GM19023 (cell line): ENCODE results near the gene NKAPL.

Experiments used
- ATAC-seq: cut with Tn5 transposase; IDR thresholded peaks from one replicate; pipeline ENCODE4 v1.9.1; 2021; ENCODE audit warnings: mild to moderate bottlenecking, moderate library complexity; ENCODE audit not compliant: unreplicated experiment

The NKAPL gene

GRCh38 chr6:28258877-28259777 is at the start of gene NKAPL:
Gene NKAPL, plus strand, starts transcription at chr6:28259297. Its CDS starts 75 bp downstream, at chr6:28259372.
- ATAC-seq: no peak

DNA sequence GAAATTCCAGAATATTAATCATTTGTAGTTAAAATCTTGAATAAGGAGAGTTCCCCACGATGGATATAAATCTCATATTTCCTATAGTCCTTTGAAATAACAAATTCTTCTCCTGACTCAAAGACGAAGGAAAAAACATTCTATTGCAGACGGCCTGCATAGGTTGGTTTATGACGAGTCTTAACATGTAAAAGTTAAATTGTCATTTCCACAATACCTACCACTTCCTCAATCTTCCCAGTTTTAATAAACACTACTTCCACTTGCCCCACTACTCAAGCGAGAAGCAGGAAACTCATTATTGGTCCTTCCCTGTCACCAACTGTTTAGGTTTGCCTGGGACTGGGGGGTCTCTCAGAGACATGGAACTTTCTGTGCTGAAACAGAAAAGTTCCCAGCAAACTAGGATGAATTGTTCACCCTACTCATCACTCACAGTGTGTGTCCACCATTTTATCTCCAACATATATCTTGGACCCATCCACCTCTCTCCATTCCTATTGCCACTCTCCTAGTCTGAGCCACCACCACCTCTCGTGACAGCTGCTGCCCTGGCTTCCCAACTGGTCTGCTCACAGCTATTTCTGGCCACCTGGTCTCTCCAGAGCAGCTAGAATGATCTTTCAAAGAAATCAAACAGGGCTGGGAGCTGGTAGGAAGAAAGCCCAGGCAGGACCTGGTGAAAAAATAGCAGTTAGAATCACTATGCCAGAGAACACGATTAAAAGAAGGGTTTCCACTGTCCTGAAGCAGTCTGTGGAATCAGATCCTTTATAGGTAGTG is 49.2 kb upstream of the NKAPL start:
- ATAC-seq: no peak

DNA sequence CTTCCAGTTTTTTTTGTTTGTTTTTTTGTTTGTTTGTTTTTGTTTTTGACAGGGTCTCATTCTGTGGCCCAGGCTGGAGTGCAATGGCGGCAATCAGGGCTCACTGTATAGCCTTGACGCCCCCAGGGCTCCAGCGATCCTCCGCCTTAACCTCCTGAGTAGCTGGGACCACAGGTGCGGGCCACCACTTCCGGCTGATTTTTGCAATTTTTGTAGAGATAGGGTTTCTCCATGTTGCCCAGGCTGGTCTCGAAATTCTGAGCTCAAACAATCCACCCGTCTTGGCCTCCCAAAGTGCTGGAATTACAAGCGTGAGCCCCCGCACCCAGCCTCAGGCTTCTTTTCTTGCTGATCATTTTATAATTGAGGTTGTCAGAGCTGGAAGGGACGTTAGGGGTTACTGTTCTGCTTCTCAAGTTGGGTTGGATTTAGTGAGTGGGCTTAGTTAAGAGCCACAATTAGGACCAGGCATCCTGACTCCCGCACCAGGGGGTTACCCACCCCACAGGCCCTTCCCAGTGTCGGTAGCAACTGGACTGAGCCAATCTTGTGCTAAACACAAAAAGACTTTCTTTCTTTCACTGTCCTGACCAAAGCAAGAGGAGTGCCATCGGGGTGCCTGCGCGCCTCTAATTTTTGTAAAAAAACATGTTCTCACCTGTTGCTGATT is 47.1 kb upstream of the NKAPL start:
- peak; percentile 26 for ATAC-seq

- peak; percentile 65 for ATAC-seq
These were observed 46.4 kb upstream of the NKAPL start for GRCh38 chr6:28212510-28213212.

GRCh38 chr6:28213213-28213523 is 45.9 kb upstream of the NKAPL start:
- ATAC-seq: no peak

DNA sequence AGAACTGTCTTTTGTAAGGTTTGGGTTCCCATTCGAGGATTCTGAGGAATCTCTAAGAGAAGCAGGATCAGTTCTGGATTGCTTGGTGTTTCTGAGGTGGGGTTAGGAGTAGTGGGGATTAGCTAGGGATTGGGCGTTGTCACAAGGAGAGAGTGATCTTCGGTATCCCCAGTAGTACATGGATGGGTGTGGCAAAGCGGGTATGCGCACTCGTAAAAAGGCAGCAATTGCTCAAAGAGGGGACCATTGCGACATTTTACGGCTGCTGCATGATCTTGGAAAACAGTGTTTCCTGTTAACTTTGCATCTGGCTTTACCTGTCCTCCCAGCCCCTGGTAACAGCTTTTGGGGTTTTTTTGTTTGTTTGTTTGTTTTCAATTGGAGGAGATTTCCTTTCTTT is 43.7 kb upstream of the NKAPL start:
- ATAC-seq: no peak

- no peak for ATAC-seq
These were observed 41.2 kb upstream of the NKAPL start for GRCh38 chr6:28217890-28218289.

- ATAC-seq: peak; percentile 79
These were observed 40.5 kb upstream of the NKAPL start for GRCh38 chr6:28218312-28219248.

- ATAC-seq: no peak
These were observed 38.6 kb upstream of the NKAPL start for GRCh38 chr6:28220257-28221133.

DNA sequence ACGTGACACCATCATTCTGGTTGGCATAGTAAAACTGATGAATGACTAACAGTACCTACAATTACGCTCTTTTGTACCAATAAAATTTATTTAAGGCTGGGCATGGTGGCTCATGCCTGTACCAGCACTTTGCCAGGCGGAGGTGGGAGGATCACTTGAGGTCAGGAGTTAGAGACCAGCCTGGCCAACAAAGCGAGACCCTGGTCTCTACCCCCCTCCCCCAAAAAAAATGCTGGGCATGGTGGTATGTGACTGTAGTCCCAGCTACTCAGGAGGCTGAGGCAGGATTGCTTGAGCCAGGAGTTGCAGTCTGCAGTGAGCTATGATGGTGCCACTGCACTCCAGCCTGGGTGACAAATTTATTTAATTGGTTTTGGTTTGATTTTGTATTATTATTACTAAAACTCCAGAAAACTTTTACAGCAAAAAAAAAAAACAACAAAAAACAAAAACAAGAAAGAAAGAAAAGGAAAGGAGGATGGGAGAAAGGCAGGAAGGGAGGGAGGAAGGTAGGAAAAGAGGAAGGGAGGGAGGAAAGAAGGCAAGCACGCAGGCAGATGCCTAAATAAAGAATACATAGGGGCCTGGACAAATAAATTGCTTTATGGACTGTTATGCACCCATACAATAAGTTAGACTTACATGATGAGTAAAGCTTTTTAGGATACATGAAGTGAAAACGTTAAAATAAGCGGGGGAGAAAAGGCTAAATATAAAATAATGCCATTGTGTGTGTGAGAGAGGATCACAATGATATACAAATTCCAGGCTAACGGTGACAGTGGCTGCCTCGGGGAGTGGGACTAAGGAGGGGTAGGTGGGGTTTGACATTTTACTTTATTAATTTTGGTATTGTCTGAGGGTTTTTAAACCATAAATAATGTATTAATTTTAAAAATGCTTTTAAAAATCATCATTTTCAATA is 34.7 kb upstream of the NKAPL start:
- ATAC-seq: no peak

GRCh38 chr6:28225056-28225834 is 33.9 kb upstream of the NKAPL start, which contains the start of gene ZSCAN9:
Gene ZSCAN9, plus strand, starts transcription at chr6:28225275. Its CDS starts 1,810 bp downstream, at chr6:28227085.
- peak; percentile 93 for ATAC-seq

DNA sequence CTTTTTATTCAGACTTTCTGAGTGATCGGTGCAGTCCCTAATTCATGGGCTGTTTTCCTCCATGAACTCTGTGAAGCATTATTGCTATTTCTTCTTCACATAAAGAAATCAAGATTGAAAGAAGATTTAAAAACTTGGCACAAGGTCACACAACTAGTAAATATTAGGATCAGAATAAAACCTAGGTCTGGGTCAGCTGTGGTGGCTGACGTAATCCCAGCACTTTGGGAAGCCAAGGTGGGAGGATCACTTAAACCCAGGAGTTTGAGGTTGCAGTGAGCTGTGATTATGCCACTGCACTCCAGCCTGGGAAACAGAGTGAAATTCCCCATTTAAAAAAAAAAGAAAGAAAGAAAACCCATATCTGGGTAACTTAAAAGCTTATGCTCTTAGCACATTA is 32.6 kb upstream of the NKAPL start:
- no peak for ATAC-seq

DNA sequence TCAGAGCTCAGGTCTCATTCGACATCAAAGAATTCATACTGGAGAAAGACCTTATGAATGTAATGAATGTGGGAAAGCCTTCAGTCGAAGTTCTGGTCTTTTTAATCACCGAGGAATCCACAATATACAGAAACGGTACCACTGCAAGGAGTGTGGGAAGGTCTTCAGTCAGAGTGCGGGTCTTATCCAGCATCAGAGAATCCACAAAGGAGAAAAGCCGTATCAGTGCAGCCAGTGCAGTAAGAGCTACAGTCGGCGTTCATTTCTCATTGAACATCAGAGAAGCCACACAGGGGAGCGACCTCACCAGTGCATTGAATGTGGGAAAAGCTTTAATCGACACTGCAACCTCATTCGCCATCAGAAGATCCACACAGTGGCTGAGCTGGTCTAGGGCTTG is 26.3 kb upstream of the NKAPL start:
- no peak for ATAC-seq

DNA sequence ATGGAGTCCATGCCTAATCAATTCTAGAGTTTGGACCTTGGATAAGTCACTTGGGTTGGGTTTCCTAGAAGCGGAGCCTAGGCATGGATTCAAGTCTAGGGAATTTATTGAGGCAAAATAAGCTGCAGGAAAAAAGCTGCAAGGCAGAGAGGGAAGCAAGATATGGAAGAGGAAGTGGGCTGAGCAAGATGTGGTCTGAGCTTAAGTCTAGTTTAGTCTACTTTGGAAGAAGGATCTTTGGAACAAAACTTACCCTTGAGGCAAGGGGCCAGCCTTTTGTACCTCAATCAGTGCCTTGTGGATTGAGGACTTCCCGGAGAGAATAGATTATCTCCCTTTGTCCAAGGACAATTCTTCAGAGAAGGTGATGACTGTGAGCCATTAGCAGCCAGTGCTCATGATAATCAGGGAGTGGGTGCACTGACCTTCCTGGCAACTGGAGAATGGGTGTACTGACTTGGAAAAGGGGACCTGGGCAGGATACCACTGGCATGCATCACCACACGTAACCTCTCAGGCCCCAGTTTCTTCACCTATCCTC is 23.1 kb upstream of the NKAPL start:
- no peak for ATAC-seq

GRCh38 chr6:28239636-28240035 is 19.5 kb upstream of the NKAPL start:
- ATAC-seq: no peak

DNA sequence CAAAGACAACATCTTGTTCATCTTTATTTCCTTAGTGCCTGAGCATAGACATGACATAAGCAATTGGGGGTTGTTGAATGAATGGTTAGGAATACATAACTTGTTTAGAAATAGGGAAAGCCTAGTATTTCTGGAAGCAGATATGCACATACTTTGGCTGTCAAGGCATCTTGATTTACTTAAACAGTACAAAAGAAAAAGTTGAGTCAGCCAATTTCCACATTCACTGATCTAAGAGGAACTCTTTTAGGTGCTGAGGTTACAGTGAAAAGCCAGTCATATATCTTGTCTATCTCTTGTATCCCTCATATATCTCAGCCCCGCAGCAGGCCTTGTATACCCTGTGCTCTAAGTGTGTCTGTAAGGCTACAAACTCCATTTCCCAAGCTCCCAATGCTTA is 18.6 kb upstream of the NKAPL start:
- ATAC-seq: no peak

DNA sequence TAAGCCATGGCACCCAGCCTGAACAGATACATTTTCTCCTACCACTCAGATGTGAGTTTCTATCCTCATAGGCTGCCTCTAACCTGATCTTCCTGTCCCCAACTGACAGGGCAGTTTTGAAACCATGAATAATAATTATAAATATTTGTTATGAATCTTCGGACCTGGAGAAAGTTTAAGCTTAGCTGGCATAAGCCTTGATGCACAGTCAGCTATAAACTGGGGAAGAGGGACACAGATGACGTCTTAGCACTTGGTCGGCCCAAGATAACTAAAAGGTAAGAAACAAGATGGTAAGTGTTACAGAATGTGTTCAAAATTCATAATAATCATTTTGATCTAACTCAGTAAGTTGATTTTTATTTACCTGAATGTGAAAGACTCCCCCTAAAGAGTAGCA is 15.2 kb upstream of the NKAPL start:
- ATAC-seq: no peak
